Measurements from ENCODE around the gene FITM1. TPM values are rescaled to one million over a fixed set of nuclear protein-coding genes. Genes with fewer than 3 reads are reported as not detected.

FITM1 gene
- total RNA-seq, 4 donors from 2014 or later = 0.96 to 2.8 (median 1.2) TPM; not detected in 1

- DNase-seq (ENCODE audit: low spot score) (no peak), ATAC-seq (ENCODE audit: low FRiP score) (no peak)
- TF ChIP-seq CTCF (IDR thresholded peaks at IDR 0.05) = no peak
These were observed 9.2 kb upstream of the FITM1 start for GRCh38 chr14:24121210-24121609.

- DNase-seq (ENCODE audit: low spot score) (no peak), ATAC-seq (ENCODE audit: low FRiP score) (no peak)
- TF ChIP-seq CTCF (IDR thresholded peaks at IDR 0.05) = no peak
These were observed 8.0 kb upstream of the FITM1 start for GRCh38 chr14:24122416-24122815.

GRCh38 chr14:24122898-24123297, 7.6 kb upstream of the FITM1 start:
- TF ChIP-seq CTCF (IDR thresholded peaks at IDR 0.05) = no peak
- DNase-seq (ENCODE audit: low spot score) = no peak
- ATAC-seq (ENCODE audit: low FRiP score) = no peak

GRCh38 chr14:24123424-24124417, 6.7 kb upstream of the FITM1 start:
- TF ChIP-seq CTCF (IDR thresholded peaks at IDR 0.05) = no peak
- ATAC-seq (ENCODE audit: low FRiP score) = no peak
- DNase-seq (ENCODE audit: low spot score) = no peak

GRCh38 chr14:24126939-24127338, 3.5 kb upstream of the FITM1 start:
- DNase-seq (ENCODE audit: low spot score) = no peak
- no peak for ATAC-seq (ENCODE audit: low FRiP score)
- no peak for TF ChIP-seq CTCF (IDR thresholded peaks at IDR 0.05)

- DNase-seq (ENCODE audit: low spot score) (no peak), ATAC-seq (ENCODE audit: low FRiP score) (no peak)
- no peak for TF ChIP-seq CTCF (IDR thresholded peaks at IDR 0.05)
These were observed 2.8 kb upstream of the FITM1 start for GRCh38 chr14:24127673-24128072.
